Activated CD4-positive, alpha-beta memory T cell treated with anti-CD3 and anti-CD28 coated beads for 36 hours (primary cell): Measurements from ENCODE around the gene IRF2BP2. TPM values are rescaled to one million over a fixed set of nuclear protein-coding genes. Genes with fewer than 3 reads are reported as not detected.

Source experiments
- CTCF ChIA-PET: fragments of 350-600 bp; sonication (Branson Sonifier 250); formaldehyde crosslinking; loops from one replicate; lab custom pipeline; 2021; ENCODE audit warnings: antibody characterized with exemption, inconsistent platforms; lab: Charles Lee
- POLR2A ChIA-PET: fragments of 350-600 bp; sonication (Branson Sonifier 250); formaldehyde crosslinking; loops from one replicate; lab custom pipeline; 2021; ENCODE audit warnings: antibody characterized with exemption; lab: Charles Lee
- DNase-seq: peaks from one replicate; pipeline ENCODE4 v3.0.0-alpha.2; 2020
- H3K27ac Mint-ChIP-seq: one replicate; pipeline ENCODE4 v1.8.0; 2021; ENCODE audit warnings: mixed read lengths
- H3K27me3 Mint-ChIP-seq: one replicate; pipeline ENCODE4 v1.8.0; 2021; ENCODE audit warnings: mixed read lengths
- H3K36me3 Mint-ChIP-seq: one replicate; pipeline ENCODE4 v1.8.0; 2021; ENCODE audit warnings: mixed read lengths
- H3K4me1 Mint-ChIP-seq: one replicate; pipeline ENCODE4 v1.8.0; 2021; ENCODE audit warnings: low read depth, mixed read lengths
- H3K4me3 Mint-ChIP-seq: one replicate; pipeline ENCODE4 v1.8.0; 2021; ENCODE audit warnings: mild to moderate bottlenecking, mixed read lengths
- H3K9me3 Mint-ChIP-seq: one replicate; pipeline ENCODE4 v1.8.0; 2021; ENCODE audit warnings: mixed read lengths
- intact Hi-C: fragments of 100-400 bp; cut with micrococcal nuclease; formaldehyde crosslinking; loops from one replicate; pipeline ENCODE4 v1.15.1; 2023
- total RNA-seq, 2 experiments: library from RNA; stranded (reverse); gene quantifications; one replicate each; pipeline ENCODE4 v1.2.3, GENCODE V29; 2021

The IRF2BP2 gene
- total RNA-seq, 2 experiments from 2014 or later, result 139 to 147 TPM

DNA sequence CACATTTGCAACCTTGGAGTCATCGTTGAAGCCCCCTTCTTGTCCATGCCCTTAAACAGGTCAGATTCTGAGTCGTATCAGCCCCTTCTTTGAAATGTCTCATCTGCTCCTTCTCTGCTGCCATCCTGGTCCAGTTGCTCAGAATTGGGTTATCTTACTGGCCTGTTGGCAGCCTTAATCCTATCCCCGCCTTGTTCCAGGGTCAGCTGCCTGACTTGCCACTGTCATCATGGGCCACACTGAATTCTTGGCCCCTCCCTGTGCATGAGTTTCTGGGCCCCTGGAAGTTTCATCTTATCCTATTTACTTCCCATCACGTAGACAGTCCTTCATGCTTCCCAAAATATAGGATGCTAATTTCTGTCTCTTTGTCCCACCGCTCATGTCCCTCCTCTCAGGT is 23.7 kb downstream of the IRF2BP2 start:
- DNase-seq, result no peak
- CTCF ChIA-PET, result no interaction called here
- no peak overlapping the region for H3K27ac Mint-ChIP-seq
- no peak overlapping the region for H3K4me3 Mint-ChIP-seq
- H3K36me3 Mint-ChIP-seq, result no peaks in the 10 kb centered on the region
- H3K27me3 Mint-ChIP-seq, result peaks cover 2% of the 10 kb centered on the region
- no peaks in the 10 kb centered on the region for H3K4me1 Mint-ChIP-seq
- intact Hi-C loops, result loop anchor here (5.0 kb wide), 1 partner anchor 836 kb away; no protein-coding TSS in a partner anchor
- no peaks in the 10 kb centered on the region for H3K9me3 Mint-ChIP-seq
- POLR2A ChIA-PET, result no interaction called here

DNA sequence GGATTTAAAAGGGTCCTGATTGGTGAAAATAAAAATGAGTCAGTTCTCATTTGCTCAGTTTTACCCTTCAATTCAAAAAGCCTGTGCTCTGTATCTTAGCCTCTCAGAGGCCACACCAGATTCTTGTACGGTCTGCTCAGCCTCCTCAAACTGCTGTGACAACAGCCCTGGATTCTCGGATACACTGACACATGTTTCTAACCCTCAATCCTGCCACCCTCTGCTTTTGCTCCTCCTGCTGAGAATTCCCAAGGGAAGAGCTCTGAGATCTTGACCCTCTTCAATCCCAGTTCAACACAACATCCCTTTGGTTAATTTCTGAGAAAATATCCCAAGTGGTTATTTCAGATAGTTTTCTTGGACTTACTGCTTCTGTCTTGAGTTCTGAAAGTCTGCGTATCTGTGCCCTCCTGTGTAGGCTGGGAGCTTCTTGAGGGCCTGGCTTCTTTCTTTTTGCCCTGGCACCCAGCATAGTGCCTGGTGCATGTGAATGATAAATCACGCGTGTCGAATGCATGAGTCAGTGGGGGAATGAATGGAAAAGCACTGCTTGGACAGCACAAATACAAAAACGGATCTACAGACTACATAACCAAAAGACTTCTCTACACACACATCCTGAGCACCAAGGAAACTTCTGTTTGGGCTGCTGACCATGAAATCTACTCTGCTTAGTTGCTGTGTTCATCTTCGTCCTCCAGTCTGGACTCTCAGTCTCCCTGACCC is 24.5 kb downstream of the IRF2BP2 start:
- POLR2A ChIA-PET, result no interaction called here
- no peak overlapping the region for H3K27ac Mint-ChIP-seq
- no peaks in the 10 kb centered on the region for H3K4me1 Mint-ChIP-seq

DNA sequence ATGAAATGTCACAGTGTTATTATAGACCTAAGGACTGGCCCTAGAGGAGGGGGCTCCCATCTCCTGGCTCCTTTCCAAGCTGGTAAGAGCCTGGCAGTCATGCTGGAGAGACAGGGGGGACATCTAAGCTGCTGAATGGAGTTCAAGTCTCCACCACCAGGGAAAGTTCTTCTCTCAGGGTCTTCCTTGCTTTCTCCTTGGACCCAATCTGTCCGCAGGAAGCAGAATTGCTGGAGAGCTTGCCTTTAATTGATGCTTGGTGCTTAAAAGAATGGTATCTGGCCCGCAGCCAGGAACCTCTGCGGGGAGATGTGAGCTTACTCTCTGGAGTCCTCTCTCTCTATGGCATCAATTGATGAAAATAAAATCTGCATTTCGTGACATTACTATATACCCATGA is 25.1 kb downstream of the IRF2BP2 start:
- intact Hi-C loops, result loop anchor here (5.0 kb wide), 1 partner anchor 837 kb away; no protein-coding TSS in a partner anchor
- DNase-seq, result no peak
- POLR2A ChIA-PET, result no interaction called here
- CTCF ChIA-PET, result no interaction called here
- Mint-ChIP-seq H3K9me3 (no peaks in the 10 kb centered on the region), H3K4me3 (no peak overlapping the region), H3K27me3 (peaks cover 2% of the 10 kb centered on the region), H3K27ac (no peak overlapping the region), H3K36me3 (no peaks in the 10 kb centered on the region), H3K4me1 (no peaks in the 10 kb centered on the region)

More for the DNA sequence above, 24.5 kb downstream of the IRF2BP2 start:
- intact Hi-C loops, result loop anchor here (5.0 kb wide), 1 partner anchor 837 kb away; no protein-coding TSS in a partner anchor
- Mint-ChIP-seq H3K4me3 (no peak overlapping the region), H3K9me3 (no peaks in the 10 kb centered on the region), H3K36me3 (no peaks in the 10 kb centered on the region), H3K27me3 (peaks cover 2% of the 10 kb centered on the region)
- CTCF ChIA-PET, result no interaction called here
- DNase-seq, result no peak

DNA sequence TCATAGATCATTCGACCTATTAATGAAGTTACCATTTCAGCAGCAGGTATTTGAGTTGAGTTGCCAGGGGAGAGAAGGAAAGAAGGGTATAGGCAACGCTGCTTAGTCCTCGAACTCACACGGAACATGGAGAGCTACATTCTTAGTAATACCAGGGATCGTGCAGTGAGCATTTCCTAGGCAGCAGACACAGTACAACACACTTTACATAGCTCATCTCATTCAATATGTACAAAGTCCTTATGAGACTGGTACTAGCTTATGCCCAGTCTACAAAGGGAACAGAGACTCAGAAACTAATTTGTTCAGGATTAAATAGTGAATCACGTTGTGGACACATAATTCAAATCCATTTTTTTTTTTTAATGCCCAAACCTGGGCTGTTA is 25.6 kb downstream of the IRF2BP2 start:
- no peaks in the 10 kb centered on the region for H3K4me1 Mint-ChIP-seq
- H3K27me3 Mint-ChIP-seq, result peaks cover 2% of the 10 kb centered on the region
- no peak overlapping the region for H3K4me3 Mint-ChIP-seq
- ChIA-PET POLR2A (no interaction called here), CTCF (no interaction called here)
- intact Hi-C loops, result no loop called here
- no peaks in the 10 kb centered on the region for H3K36me3 Mint-ChIP-seq
- no peak for DNase-seq
- H3K27ac Mint-ChIP-seq, result no peak overlapping the region
- no peaks in the 10 kb centered on the region for H3K9me3 Mint-ChIP-seq

DNA sequence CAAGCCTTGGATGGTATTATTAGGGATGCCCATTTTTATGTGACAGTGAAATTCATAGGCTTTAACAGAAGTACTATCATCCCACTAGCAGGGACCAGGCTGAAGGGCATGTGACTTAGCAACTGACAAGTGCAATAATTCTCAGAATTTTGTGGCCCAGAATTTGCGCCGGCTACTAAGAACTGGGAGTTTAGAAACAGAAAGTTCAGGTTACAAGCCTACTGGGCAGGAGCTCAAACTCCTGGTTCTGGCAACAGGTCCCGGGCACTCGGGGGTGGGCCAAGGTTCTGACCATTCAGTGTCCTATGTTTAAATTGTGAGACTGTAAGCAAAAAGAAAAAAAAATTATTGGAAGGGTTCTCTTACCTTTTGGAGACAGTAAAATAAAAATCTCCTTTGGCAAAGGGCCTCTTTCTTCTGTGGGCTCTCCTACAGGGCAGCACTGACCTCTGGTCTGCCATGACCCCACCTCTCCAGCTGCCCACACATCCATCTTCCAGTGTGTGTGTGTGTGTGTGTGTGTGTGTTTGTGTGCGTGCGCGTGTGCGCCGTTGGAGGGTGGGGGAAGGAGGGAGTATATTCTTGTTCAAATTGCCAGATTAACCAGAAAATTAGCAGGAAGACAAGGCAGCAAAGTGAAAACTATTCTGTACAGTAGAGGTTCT is 26.1 kb downstream of the IRF2BP2 start:
- no peak for DNase-seq
- ChIA-PET POLR2A (no interaction called here), CTCF (no interaction called here)
- H3K36me3 Mint-ChIP-seq, result no peaks in the 10 kb centered on the region
- intact Hi-C loops, result no loop called here
- no peaks in the 10 kb centered on the region for H3K4me1 Mint-ChIP-seq
- no peaks in the 10 kb centered on the region for H3K9me3 Mint-ChIP-seq
- peaks cover 2% of the 10 kb centered on the region for H3K27me3 Mint-ChIP-seq
- H3K4me3 Mint-ChIP-seq, result no peak overlapping the region
- H3K27ac Mint-ChIP-seq, result no peak overlapping the region

DNA sequence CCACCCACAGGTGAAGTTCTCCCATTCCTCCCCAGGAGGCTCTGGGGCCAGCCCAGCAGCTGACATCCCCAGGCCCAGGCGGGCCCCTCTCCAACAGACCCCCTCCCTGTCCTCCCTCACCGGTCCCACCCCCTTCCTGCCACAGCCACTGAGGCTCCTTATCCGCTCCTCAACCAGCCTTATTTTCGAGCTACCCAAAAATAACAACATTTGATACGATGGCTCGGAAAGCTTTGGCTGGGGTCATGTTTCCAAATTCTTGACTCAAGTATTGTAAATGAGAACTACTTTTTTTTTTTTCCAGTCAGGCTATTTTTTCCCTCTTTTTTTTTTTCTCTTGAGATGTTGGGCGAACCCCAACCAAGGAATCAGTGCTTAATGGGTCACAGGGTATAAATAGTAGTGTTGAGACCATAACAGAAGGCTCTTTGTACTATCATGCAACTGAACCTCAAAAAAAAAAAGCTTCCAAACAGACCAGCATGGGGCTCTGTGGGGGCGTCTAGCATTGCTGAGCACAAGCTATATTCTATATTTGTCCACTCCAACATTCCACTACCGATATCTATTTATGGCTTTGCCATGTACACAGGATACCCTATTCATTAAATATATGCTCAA is 27.2 kb downstream of the IRF2BP2 start:
- DNase-seq, result no peak
- CTCF ChIA-PET, result no interaction called here
- H3K27me3 Mint-ChIP-seq, result peaks cover 2% of the 10 kb centered on the region
- no peak overlapping the region for H3K27ac Mint-ChIP-seq
- no peaks in the 10 kb centered on the region for H3K9me3 Mint-ChIP-seq
- H3K4me1 Mint-ChIP-seq, result no peaks in the 10 kb centered on the region
- no peak overlapping the region for H3K4me3 Mint-ChIP-seq
- intact Hi-C loops, result no loop called here
- no peaks in the 10 kb centered on the region for H3K36me3 Mint-ChIP-seq
- POLR2A ChIA-PET, result interaction anchor here (0.7 kb wide), 1 partner anchor 138 kb away, joined by 3 read pairs; no protein-coding TSS in a partner anchor

DNA sequence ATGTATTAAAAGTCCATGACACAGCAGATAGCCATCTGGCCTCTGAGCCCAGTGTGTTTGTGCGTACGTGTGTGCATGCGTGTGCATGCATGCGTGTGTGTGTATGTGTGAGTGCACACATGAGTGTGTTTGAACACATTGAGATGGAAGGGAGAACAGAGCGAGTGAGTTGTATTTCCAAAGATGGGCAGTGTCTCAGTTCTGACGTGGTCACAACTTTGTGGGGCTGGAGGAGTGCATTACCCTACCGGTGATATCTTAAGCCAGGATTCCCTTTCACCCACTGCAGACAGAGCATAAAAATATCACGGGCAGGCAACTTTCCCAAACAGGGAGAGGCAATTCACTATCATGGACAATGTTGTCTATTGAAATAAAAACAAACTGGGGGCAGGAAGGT is 27.8 kb downstream of the IRF2BP2 start:
- Mint-ChIP-seq H3K36me3 (no peaks in the 10 kb centered on the region), H3K4me3 (no peak overlapping the region), H3K4me1 (no peaks in the 10 kb centered on the region), H3K27ac (no peak overlapping the region), H3K27me3 (no peaks in the 10 kb centered on the region), H3K9me3 (no peaks in the 10 kb centered on the region)
- ChIA-PET CTCF (no interaction called here), POLR2A (interaction anchor here (0.7 kb wide), 1 partner anchor 138 kb away, joined by 3 read pairs; no protein-coding TSS in a partner anchor)
- no peak for DNase-seq
- intact Hi-C loops, result no loop called here

DNA sequence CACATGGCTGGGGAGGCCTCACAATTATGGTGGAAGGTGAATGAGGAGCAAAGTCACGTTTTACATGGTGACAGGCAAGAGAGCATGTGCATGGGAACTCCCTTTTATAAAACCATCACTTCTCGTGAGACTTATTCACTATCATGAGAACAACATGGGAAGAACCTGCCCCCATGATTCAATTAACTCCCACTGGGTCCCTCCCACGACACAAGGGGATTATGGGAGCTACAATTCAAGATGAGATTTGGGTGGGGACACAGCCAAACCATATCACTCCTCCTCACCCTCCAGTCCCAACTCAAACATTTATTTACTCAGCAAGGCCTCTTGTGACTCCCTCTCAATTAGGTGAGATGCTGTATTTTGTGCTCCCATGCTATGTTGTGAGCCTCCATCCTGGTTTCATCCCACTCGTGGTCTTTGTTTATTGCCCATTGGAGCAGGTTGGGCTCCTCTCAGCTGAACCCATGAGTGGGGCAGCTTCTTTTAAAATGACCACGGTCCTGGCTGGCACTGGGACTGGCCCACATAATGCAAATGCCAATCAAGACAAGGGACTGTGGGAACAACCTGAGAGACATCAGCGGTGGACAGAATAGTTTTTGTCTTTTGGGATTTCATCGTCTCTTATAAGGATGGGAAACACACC is 28.8 kb downstream of the IRF2BP2 start:
- intact Hi-C loops, result no loop called here
- no peaks in the 10 kb centered on the region for H3K27me3 Mint-ChIP-seq
- CTCF ChIA-PET, result no interaction called here
- no peaks in the 10 kb centered on the region for H3K36me3 Mint-ChIP-seq
- no peak overlapping the region for H3K27ac Mint-ChIP-seq
- H3K4me3 Mint-ChIP-seq, result no peak overlapping the region
- POLR2A ChIA-PET, result no interaction called here
- no peaks in the 10 kb centered on the region for H3K9me3 Mint-ChIP-seq
- no peak for DNase-seq
- H3K4me1 Mint-ChIP-seq, result no peaks in the 10 kb centered on the region

DNA sequence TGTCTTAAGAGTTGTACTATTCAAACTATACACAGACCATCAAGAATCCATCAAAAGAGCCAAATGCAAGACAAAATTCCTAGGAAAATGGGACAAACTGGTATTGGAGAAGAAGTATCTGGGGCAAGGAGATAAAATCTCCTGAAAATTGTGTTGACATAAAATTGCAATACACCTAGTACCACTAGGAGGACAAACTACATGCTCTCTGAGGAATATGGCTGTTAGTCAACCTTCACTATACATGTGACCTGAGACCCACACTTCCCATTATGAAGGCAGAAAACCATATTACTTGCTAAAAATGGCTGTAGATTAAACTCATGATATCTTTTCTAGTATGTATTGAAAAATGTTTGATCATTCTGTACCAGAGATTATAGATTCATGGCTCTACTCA is 30.0 kb downstream of the IRF2BP2 start:
- DNase-seq, result no peak
- Mint-ChIP-seq H3K36me3 (no peaks in the 10 kb centered on the region), H3K9me3 (no peaks in the 10 kb centered on the region), H3K4me3 (no peak overlapping the region), H3K27me3 (no peaks in the 10 kb centered on the region), H3K4me1 (no peaks in the 10 kb centered on the region), H3K27ac (no peak overlapping the region)
- ChIA-PET CTCF (no interaction called here), POLR2A (no interaction called here)
- intact Hi-C loops, result no loop called here

DNA sequence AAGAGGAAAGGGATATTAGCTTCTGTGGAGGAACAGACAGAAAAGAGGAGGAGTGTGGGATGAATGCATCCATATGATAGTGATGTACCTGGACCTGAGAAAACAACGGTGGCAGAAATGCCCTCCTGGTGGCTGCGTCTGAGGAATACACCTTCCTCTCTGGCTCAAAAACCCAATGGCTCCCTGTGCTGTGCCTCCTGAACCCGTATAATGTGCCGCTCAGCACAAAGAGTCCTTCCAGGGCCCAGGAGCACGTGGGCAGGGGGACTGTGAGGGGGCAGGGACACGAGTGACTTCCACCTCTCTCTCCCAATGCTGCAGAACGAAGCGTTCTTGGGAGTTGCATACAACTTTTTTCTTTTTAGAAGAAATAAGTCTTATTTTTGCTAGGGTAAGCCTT is 31.2 kb downstream of the IRF2BP2 start:
- CTCF ChIA-PET, result no interaction called here
- H3K4me3 Mint-ChIP-seq, result no peak overlapping the region
- H3K9me3 Mint-ChIP-seq, result no peaks in the 10 kb centered on the region
- POLR2A ChIA-PET, result no interaction called here
- H3K36me3 Mint-ChIP-seq, result no peaks in the 10 kb centered on the region
- no peak overlapping the region for H3K27ac Mint-ChIP-seq
- no peak for DNase-seq
- H3K4me1 Mint-ChIP-seq, result no peaks in the 10 kb centered on the region
- H3K27me3 Mint-ChIP-seq, result no peaks in the 10 kb centered on the region
- intact Hi-C loops, result no loop called here

DNA sequence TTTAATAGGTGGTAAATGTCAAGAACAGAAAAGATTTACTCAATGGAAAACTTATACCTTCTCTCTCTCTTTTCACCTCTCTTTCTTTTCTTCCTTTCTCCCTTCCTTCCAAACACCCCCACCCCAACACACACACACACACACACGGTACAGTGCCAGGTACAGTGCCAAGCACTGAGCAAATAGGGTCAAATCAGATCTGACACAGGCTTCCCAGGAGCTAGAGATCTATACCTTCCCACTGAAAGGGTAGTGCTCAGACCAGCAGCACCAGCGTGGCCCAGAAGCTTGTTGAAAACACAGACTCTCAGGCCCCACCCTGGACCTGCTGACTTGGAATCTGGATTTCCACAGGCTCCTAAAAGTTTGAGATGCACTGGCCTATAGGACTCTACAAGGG is 31.9 kb downstream of the IRF2BP2 start:
- intact Hi-C loops, result no loop called here
- no peak for DNase-seq
- ChIA-PET CTCF (no interaction called here), POLR2A (no interaction called here)
- H3K4me1 Mint-ChIP-seq, result no peaks in the 10 kb centered on the region
- no peak overlapping the region for H3K4me3 Mint-ChIP-seq
- H3K27me3 Mint-ChIP-seq, result no peaks in the 10 kb centered on the region
- no peaks in the 10 kb centered on the region for H3K9me3 Mint-ChIP-seq
- no peak overlapping the region for H3K27ac Mint-ChIP-seq
- no peaks in the 10 kb centered on the region for H3K36me3 Mint-ChIP-seq

DNA sequence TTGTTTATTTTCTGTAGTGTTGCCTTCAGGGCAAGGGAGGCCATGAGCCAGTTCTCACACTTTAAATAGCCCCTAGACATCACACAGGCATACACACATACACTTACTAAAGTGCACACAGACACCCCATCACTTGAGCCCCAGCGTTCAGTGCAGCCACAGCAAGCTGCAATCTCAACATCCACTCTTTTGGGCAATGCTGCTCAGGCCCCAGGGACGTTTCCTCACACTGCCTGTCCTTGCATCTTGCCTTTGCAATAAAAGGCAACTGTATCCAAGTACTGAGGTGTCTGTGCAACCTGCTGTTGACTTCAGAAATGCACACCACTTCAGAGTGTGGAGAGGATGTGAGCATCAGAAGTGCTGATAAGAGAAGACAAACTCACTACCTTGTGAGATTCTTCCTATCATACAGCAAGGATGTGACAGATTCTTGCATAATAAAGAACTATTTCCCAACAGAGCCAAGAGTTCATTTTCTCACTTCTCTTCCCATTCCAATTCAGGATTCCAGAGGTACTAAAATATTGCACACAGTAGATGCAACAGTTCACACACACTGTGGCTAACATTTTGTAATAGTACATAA is 36.2 kb downstream of the IRF2BP2 start:
- intact Hi-C loops, result no loop called here
- Mint-ChIP-seq H3K27ac (no peak overlapping the region), H3K27me3 (no peaks in the 10 kb centered on the region), H3K9me3 (no peaks in the 10 kb centered on the region), H3K4me1 (no peaks in the 10 kb centered on the region), H3K4me3 (no peak overlapping the region), H3K36me3 (no peaks in the 10 kb centered on the region)
- CTCF ChIA-PET, result no interaction called here
- no peak for DNase-seq
- POLR2A ChIA-PET, result no interaction called here
